ENCODE results near the gene LMTK3. TPM values are rescaled to one million over a fixed set of nuclear protein-coding genes. Genes with fewer than 3 reads are reported as not detected.

LMTK3 gene
- total RNA-seq, 1 donor from 2014 or later: 0.11 TPM

- peak overlapping the region; percentile 76 to 81 for H3K4me3 ChIP-seq
- H3K36me3 ChIP-seq: peaks cover 8 to 13% of the 10 kb centered on the region in 2 donors
- H3K9me3 ChIP-seq: no peaks in the 10 kb centered on the region
- intact Hi-C loops (cut with DNase I): loop anchor here (5.0 kb wide), 1 partner anchor 52 kb away; the partner anchor contains the start of genes GRIN2D and KDELR1
- DNase-seq (ENCODE audit: low spot score in 2 of 2): no peak
- peaks cover 7% of the 10 kb centered on the region for H3K27me3 ChIP-seq
- peak overlapping the region; percentile 87 to 89 for H3K27ac ChIP-seq
- H3K4me1 ChIP-seq: peaks cover 3 to 15% of the 10 kb centered on the region in 2 donors
- TF ChIP-seq CTCF (IDR thresholded peaks at IDR 0.05): no peak
These were observed 67.3 kb downstream of the LMTK3 start for GRCh38 chr19:48444129-48444935.

- TF ChIP-seq CTCF (IDR thresholded peaks at IDR 0.05): no peak
- H3K27ac ChIP-seq: no peak overlapping the region
- peaks cover 3 to 15% of the 10 kb centered on the region in 2 donors for H3K4me1 ChIP-seq
- no peaks in the 10 kb centered on the region for H3K9me3 ChIP-seq
- peak overlapping the region; percentile 76 to 81 for H3K4me3 ChIP-seq
- intact Hi-C loops (cut with DNase I): loop anchor here (5.0 kb wide), 1 partner anchor 51 kb away; the partner anchor contains the start of genes GRIN2D and KDELR1
- H3K36me3 ChIP-seq: peaks cover 5 to 12% of the 10 kb centered on the region in 2 donors
- peaks cover 7% of the 10 kb centered on the region for H3K27me3 ChIP-seq
- no peak for DNase-seq (ENCODE audit: low spot score in 2 of 2)
These were observed 67.9 kb downstream of the LMTK3 start for GRCh38 chr19:48443731-48444128.

- no peak for TF ChIP-seq CTCF (IDR thresholded peaks at IDR 0.05)
- Histone ChIP-seq H3K36me3 (peaks cover under 1 to 7% of the 10 kb centered on the region in 2 donors), H3K9me3 (no peaks in the 10 kb centered on the region), H3K4me3 (peak overlapping the region; percentile 37 to 76), H3K4me1 (peaks cover 3 to 15% of the 10 kb centered on the region in 2 donors), H3K27ac (no peak overlapping the region), H3K27me3 (peaks cover 7% of the 10 kb centered on the region)
- intact Hi-C loops (cut with DNase I): loop anchor here (5.0 kb wide), 1 partner anchor 51 kb away; the partner anchor contains the start of genes GRIN2D and KDELR1
- no peak for DNase-seq (ENCODE audit: low spot score in 2 of 2)
These were observed 68.4 kb downstream of the LMTK3 start for GRCh38 chr19:48443256-48443655.

- no peak for DNase-seq (ENCODE audit: low spot score in 2 of 2)
- intact Hi-C loops (cut with DNase I): loop anchor here (5.0 kb wide), 1 partner anchor 50 kb away; the partner anchor contains the start of genes GRIN2D and KDELR1
- H3K36me3 ChIP-seq: no peaks in the 10 kb centered on the region
- peaks cover 3 to 15% of the 10 kb centered on the region in 2 donors for H3K4me1 ChIP-seq
- no peak overlapping the region for H3K27ac ChIP-seq
- no peak overlapping the region for H3K4me3 ChIP-seq
- H3K9me3 ChIP-seq: no peaks in the 10 kb centered on the region
- peaks cover 7% of the 10 kb centered on the region for H3K27me3 ChIP-seq
- no peak for TF ChIP-seq CTCF (IDR thresholded peaks at IDR 0.05)
These were observed 69.3 kb downstream of the LMTK3 start for GRCh38 chr19:48442116-48443035.

GRCh38 chr19:48441360-48442050, 70.1 kb downstream of the LMTK3 start:
- Histone ChIP-seq H3K4me3 (no peak overlapping the region), H3K27ac (no peak overlapping the region), H3K9me3 (no peaks in the 10 kb centered on the region), H3K36me3 (no peaks in the 10 kb centered on the region), H3K27me3 (peaks cover 7% of the 10 kb centered on the region), H3K4me1 (peaks cover 3 to 15% of the 10 kb centered on the region in 2 donors)
- no peak for TF ChIP-seq CTCF (IDR thresholded peaks at IDR 0.05)
- intact Hi-C loops (cut with DNase I): loop anchor here (5.0 kb wide), 1 partner anchor 49 kb away; the partner anchor contains the start of genes GRIN2D and KDELR1
- no peak for DNase-seq (ENCODE audit: low spot score in 2 of 2)
